ENCODE results near the gene EEF1A1. TPM values are rescaled to one million over a fixed set of nuclear protein-coding genes. Genes with fewer than 3 reads are reported as not detected.

Gene EEF1A1
- total RNA-seq, 1 donor from 2014 or later: 11,105 TPM

- no peak overlapping the region for H3K4me3 Mint-ChIP-seq
- H3K27me3 Mint-ChIP-seq (ENCODE audit: low read depth): no peaks in the 10 kb centered on the region
- H3K4me1 Mint-ChIP-seq: no peaks in the 10 kb centered on the region
- TF ChIP-seq, protein P1, sequence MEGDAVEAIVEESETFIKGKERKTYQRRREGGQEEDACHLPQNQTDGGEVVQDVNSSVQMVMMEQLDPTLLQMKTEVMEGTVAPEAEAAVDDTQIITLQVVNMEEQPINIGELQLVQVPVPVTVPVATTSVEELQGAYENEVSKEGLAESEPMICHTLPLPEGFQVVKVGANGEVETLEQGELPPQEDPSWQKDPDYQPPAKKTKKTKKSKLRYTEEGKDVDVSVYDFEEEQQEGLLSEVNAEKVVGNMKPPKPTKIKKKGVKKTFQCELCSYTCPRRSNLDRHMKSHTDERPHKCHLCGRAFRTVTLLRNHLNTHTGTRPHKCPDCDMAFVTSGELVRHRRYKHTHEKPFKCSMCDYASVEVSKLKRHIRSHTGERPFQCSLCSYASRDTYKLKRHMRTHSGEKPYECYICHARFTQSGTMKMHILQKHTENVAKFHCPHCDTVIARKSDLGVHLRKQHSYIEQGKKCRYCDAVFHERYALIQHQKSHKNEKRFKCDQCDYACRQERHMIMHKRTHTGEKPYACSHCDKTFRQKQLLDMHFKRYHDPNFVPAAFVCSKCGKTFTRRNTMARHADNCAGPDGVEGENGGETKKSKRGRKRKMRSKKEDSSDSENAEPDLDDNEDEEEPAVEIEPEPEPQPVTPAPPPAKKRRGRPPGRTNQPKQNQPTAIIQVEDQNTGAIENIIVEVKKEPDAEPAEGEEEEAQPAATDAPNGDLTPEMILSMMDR (IDR thresholded peaks at IDR 0.05; ENCODE audit: unreplicated experiment): no peak
- peaks cover 12% of the 10 kb centered on the region for H3K36me3 Mint-ChIP-seq
- DNase-seq (ENCODE audit: low spot score in 2 of 2, unreplicated experiment in 2 of 2): no peak
- H3K27ac Mint-ChIP-seq: no peak overlapping the region
- H3K9me3 Mint-ChIP-seq: no peaks in the 10 kb centered on the region
Observed at GRCh38 chr6:73504160-73504559, 16.7 kb downstream of the EEF1A1 start.

DNA sequence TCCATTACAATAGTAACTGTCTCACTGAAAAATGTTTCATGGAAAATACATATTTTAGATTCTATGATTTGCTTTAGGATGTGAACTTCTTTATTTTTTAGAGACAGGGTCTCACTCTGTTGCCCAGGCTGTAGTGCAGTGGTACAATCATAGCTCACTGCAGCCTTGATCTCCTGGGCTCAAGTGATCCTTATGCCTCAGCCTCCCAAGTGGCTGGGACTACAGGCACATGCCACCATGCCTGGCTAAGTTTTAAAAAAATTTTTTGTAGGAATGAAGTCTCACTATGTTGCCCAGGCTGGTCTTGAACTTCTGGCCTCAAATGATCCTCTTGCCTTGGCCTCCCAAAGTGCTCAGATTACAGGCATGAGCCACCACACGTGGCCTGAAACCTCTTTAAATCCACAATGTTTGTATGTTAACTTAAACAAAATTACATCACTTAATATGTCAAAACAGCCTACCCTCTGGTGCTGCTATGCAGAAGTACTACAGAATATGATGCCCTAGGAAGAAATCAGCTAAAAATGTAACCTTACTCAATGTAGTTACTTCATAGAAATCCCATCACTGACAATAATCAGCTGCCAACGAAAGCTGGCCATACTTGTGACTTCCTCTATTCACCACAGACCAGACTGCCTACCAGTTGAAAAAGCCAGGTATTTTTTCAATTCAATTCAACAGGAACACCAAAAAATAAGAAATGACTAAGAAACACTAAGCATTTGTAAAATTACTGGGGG lies 17.6 kb downstream of the EEF1A1 start:
- Mint-ChIP-seq H3K27ac (no peak overlapping the region), H3K9me3 (no peaks in the 10 kb centered on the region), H3K4me1 (no peaks in the 10 kb centered on the region), H3K27me3 (ENCODE audit: low read depth) (no peaks in the 10 kb centered on the region), H3K36me3 (peaks cover 15% of the 10 kb centered on the region), H3K4me3 (no peak overlapping the region)
- DNase-seq (ENCODE audit: low spot score in 2 of 2, unreplicated experiment in 2 of 2): no peak
- TF ChIP-seq, protein P1 (IDR thresholded peaks at IDR 0.05; ENCODE audit: unreplicated experiment): no peak

DNA sequence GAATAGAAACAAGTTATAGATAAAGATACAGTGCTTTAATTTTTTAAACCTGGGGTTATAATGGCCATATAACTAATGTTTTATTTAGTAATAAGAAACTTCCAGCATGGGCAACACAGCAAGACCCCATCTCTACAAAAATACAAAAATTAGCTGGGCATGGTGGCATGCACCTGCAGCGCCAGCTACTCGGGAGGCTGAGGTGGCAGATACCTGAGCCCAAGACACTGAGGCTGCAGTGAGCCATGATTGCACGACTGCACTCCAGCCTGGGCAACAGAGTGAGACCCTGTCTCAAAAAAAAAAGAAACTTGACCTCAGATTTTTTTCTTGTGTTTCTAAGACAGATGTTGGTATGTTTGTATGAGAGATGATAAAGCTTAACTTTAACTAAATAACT lies 22.9 kb downstream of the EEF1A1 start:
- no peak overlapping the region for H3K27ac Mint-ChIP-seq

GRCh38 chr6:73491377-73491776 lies 29.5 kb downstream of the EEF1A1 start:
- no peaks in the 10 kb centered on the region for H3K27me3 Mint-ChIP-seq (ENCODE audit: low read depth)
- H3K27ac Mint-ChIP-seq: no peak overlapping the region
- TF ChIP-seq, protein P1 (IDR thresholded peaks at IDR 0.05; ENCODE audit: unreplicated experiment): no peak
- peaks cover 4% of the 10 kb centered on the region for H3K9me3 Mint-ChIP-seq
- DNase-seq (ENCODE audit: low spot score in 2 of 2, unreplicated experiment in 2 of 2): no peak
- H3K4me3 Mint-ChIP-seq: no peak overlapping the region
- no peaks in the 10 kb centered on the region for H3K4me1 Mint-ChIP-seq
- H3K36me3 Mint-ChIP-seq: peaks cover 43% of the 10 kb centered on the region

More for the DNA sequence above, 22.9 kb downstream of the EEF1A1 start:
- TF ChIP-seq, protein P1 (IDR thresholded peaks at IDR 0.05; ENCODE audit: unreplicated experiment): no peak
- no peaks in the 10 kb centered on the region for H3K27me3 Mint-ChIP-seq (ENCODE audit: low read depth)
- H3K36me3 Mint-ChIP-seq: peaks cover 19% of the 10 kb centered on the region
- DNase-seq (ENCODE audit: low spot score in 2 of 2, unreplicated experiment in 2 of 2): no peak
- H3K9me3 Mint-ChIP-seq: no peaks in the 10 kb centered on the region
- no peak overlapping the region for H3K4me3 Mint-ChIP-seq
- H3K4me1 Mint-ChIP-seq: no peaks in the 10 kb centered on the region

DNA sequence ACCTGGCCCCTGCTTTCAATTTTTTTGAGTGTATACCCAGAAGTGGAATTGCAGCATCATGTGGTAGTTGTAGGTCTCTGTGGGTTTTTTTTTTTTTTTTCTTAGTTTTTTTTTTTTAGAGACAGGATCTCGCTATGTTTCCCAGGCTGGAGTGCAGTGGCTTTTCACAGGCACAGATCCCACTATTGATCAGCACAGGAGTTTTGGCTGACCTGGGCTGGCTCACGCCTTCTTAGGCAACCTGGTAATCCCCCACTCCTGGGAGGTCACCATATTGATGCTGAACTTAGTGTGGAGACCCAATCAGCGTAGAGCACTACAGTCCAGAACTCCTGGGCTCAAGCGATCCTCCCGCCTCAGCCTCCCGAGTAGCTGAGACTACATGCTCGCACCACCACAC lies 33.4 kb downstream of the EEF1A1 start:
- Mint-ChIP-seq H3K27ac (no peak overlapping the region), H3K4me3 (no peak overlapping the region), H3K36me3 (peaks cover 50% of the 10 kb centered on the region), H3K9me3 (peaks cover 4% of the 10 kb centered on the region), H3K27me3 (ENCODE audit: low read depth) (no peaks in the 10 kb centered on the region), H3K4me1 (no peaks in the 10 kb centered on the region)
- no peak for DNase-seq (ENCODE audit: low spot score in 2 of 2, unreplicated experiment in 2 of 2)
- TF ChIP-seq, protein P1 (IDR thresholded peaks at IDR 0.05; ENCODE audit: unreplicated experiment): no peak

Measured in mesothelial cell of epicardium (in vitro differentiated cells).